ENCODE data around the gene KCNK6.

DNA sequence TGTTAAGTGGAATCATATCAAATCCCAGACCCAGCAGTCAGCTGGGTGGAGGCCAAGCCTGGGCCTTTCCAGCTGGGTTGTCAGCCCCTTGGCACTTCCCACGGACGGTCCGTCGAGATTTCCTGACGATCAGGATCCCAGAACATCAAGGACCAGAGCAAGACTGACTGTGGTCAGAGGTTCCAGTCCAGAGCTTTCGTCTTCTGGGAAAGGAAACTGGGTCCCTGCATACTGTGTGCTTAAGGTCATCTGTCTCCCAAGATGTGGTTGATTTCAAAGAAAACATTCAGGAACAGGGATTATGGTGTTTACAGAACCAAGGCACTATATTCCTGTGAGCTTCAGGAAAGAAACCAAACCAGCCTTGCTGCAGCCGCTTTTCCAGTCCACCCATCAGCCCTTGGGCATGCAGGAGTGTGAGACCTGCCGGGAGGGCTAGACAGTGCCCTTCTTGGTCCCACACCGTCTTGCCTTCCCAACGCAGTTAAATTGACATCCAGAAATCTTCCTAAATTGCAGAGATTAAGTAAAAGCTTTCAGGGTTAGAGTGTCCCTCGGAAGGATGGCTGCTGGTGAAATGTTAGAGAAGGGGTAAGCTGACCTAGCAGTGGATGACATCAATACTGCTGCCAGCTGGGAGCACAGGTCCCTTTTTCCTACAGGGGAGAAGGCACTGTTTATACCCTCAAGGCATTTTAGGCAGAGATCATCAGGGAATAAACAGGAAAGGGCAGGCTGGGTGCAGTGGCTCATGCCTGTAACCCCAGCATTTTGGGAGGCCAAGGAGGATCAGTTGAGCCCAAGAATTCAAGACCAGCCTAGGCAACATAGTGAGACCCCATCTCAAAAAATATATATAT lies 20.6 kb upstream of the KCNK6 start:
- TF ChIP-seq, protein P1, sequence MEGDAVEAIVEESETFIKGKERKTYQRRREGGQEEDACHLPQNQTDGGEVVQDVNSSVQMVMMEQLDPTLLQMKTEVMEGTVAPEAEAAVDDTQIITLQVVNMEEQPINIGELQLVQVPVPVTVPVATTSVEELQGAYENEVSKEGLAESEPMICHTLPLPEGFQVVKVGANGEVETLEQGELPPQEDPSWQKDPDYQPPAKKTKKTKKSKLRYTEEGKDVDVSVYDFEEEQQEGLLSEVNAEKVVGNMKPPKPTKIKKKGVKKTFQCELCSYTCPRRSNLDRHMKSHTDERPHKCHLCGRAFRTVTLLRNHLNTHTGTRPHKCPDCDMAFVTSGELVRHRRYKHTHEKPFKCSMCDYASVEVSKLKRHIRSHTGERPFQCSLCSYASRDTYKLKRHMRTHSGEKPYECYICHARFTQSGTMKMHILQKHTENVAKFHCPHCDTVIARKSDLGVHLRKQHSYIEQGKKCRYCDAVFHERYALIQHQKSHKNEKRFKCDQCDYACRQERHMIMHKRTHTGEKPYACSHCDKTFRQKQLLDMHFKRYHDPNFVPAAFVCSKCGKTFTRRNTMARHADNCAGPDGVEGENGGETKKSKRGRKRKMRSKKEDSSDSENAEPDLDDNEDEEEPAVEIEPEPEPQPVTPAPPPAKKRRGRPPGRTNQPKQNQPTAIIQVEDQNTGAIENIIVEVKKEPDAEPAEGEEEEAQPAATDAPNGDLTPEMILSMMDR (IDR thresholded peaks at IDR 0.05): no peak
- no peak for TF ChIP-seq POLR2AphosphoS5 (IDR thresholded peaks at IDR 0.05)

All from breast epithelium (tissue), 3 donors.